HepG2 (cell line): ENCODE data around the gene SCAMP3. TPM values are rescaled to one million over a fixed set of nuclear protein-coding genes. Genes with fewer than 3 reads are reported as not detected.
A peak's percentile ranks its signal among the peaks of the same experiment; 100 is the strongest.

ENCODE experiments used
- CC2D1A ChIP-seq: sonication (generic); formaldehyde crosslinking; IDR thresholded peaks from 2 replicates; pipeline ENCODE4 v1.8.1; 2023; ENCODE audit warnings: mild to moderate bottlenecking, missing genetic modification reagents
- CHD2 ChIP-seq: IDR thresholded peaks from 2 replicates; pipeline ENCODE4 v1.6.1; 2011; ENCODE audit warnings: low read depth, low read length, improper control_type of control experiment
- IKZF4 ChIP-seq: sonication (generic); formaldehyde crosslinking; IDR thresholded peaks from 2 replicates; pipeline ENCODE4 v1.5.1; 2020; ENCODE audit warnings: borderline replicate concordance, mild to moderate bottlenecking, low read depth, missing genetic modification reagents; ENCODE audit errors: not compliant biosample characterization
- KMT2B ChIP-seq: IDR thresholded peaks from 2 replicates; pipeline ENCODE4 v1.6.1; 2016; ENCODE audit warnings: missing genetic modification reagents, missing compliant biosample characterization
- POLR2G ChIP-seq: fragments of 200-400 bp; formaldehyde crosslinking; IDR thresholded peaks from 2 replicates; pipeline ENCODE4 v1.6.1; 2018; ENCODE audit warnings: mild to moderate bottlenecking, low read depth, low read length, moderate library complexity
- SIN3A ChIP-seq: IDR thresholded peaks from 2 replicates; pipeline ENCODE4 v1.6.1; 2011; ENCODE audit warnings: low read depth, mild to moderate bottlenecking, control low read depth, low read length, borderline replicate concordance
- SRSF4 ChIP-seq: fragments of 200-400 bp; formaldehyde crosslinking; IDR thresholded peaks from one replicate; pipeline ENCODE4 v1.6.1; 2018; ENCODE audit warnings: mild to moderate bottlenecking, low read depth, low read length, moderate library complexity; ENCODE audit not compliant: poor library complexity, severe bottlenecking
- TAF15 ChIP-seq: fragments of 200-400 bp; formaldehyde crosslinking; IDR thresholded peaks from one replicate; pipeline ENCODE4 v1.6.1; 2018; ENCODE audit warnings: mild to moderate bottlenecking, low read depth, low read length; ENCODE audit not compliant: poor library complexity, severe bottlenecking
- ZBTB42 ChIP-seq: sonication (generic); formaldehyde crosslinking; IDR thresholded peaks from 2 replicates; pipeline ENCODE4 v1.5.0; 2020; ENCODE audit warnings: mild to moderate bottlenecking, missing genetic modification reagents
- ZNF350 ChIP-seq: sonication (generic); formaldehyde crosslinking; IDR thresholded peaks from 2 replicates; pipeline ENCODE4 v1.4.0; 2020; ENCODE audit warnings: mild to moderate bottlenecking, low read depth, missing genetic modification reagents, borderline replicate concordance
- ZSCAN30 ChIP-seq: sonication (generic); formaldehyde crosslinking; IDR thresholded peaks from 2 replicates; pipeline ENCODE4 v1.5.0; 2020; ENCODE audit warnings: mild to moderate bottlenecking, missing genetic modification reagents
- polyA plus RNA-seq, 8 experiments: library from polyadenylated mRNA; depleted of rRNA in 3 of 8; stranded (reverse) in 7 of 8; unstranded in 1 of 8; fragments of >200 nt; fragmentation: Illumina TruSeq in 4 of 8; extraction: Trizol in 4 of 8; gene quantifications; 2 replicates each; pipeline versions ENCODE4 v1.2.1 to v1.2.3, GENCODE V29; 2011 to 2016; ENCODE audit warnings: low read depth in 4 of 8, missing spikeins in 1 of 8, mixed read lengths in 1 of 8; ENCODE audit not compliant: insufficient read depth in 1 of 8
- total RNA-seq, 5 experiments: library from RNA; depleted of rRNA; stranded (reverse); fragments of >200 nt; fragmentation: Illumina TruSeq; extraction: Trizol; gene quantifications; 2 replicates each; pipeline ENCODE4 v1.2.3, GENCODE V29; 2016; ENCODE audit warnings: low read depth in 1 of 5
- TF ChIP-seq, protein P1 (sequence below): sonication (generic); formaldehyde crosslinking; IDR thresholded peaks from 2 replicates; pipeline ENCODE4 v1.4.0; 2020; ENCODE audit warnings: missing genetic modification reagents, mild to moderate bottlenecking, borderline replicate concordance
- TF ChIP-seq, protein P2 (sequence below): sonication (generic); formaldehyde crosslinking; IDR thresholded peaks from 2 replicates; pipeline ENCODE4 v1.8.0; 2022; ENCODE audit warnings: low read depth, missing genetic modification reagents
- TF ChIP-seq, protein P3 (sequence below): sonication (generic); formaldehyde crosslinking; conservative IDR thresholded peaks from 2 replicates; pipeline ENCODE4 v1.8.0; 2022; ENCODE audit warnings: mild to moderate bottlenecking, moderate library complexity, missing genetic modification reagents
- TF ChIP-seq, protein P4 (sequence below): sonication (generic); formaldehyde crosslinking; IDR thresholded peaks from 2 replicates; pipeline ENCODE4 v1.5.1; 2020; ENCODE audit warnings: mild to moderate bottlenecking, missing genetic modification reagents, borderline replicate concordance

Gene SCAMP3
- total and polyA plus RNA-seq, 2 of the 13 experiments (the other 11 are each of a cell fraction or from before 2014, with no cell fraction given) = 46.8 to 83.3 TPM

DNA sequence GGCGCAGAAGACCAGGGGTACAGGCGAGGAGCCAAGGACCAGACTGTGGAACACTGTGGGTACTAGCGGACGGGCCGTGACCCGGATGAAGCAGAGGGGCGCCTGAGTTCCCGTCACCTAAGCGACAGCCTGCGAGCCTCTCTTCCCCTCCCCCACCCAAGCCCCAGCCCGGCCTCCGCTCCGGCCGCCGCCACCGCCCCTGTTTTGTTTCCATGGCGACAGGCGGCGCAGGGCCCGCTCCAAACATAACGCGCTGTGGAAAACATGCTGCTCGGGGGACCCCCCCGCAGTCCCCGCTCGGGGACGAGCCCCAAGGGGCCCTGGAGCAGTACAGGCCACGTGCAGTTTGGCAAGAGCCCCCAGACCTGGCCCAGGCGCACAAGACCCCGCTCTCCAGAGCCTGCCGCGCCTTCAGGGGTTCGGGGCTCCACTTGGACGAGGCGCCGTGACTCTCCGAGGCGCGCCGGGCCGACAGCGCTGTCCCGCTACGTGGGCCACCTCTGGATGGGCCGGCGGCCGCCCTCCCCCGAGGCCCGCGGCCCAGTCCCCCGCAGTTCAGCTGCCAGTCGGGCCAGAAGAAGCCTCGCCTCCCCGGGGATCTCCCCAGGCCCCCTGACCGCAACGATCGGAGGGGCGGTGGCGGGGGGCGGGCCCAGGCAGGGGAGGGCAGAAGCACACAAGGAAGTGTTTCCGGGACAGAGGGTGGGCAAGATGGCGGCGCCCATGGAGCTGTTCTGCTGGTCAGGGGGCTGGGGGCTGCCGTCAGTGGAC, 53.4 kb downstream of the SCAMP3 start, which contains the start of gene MTX1 (continued):
- TF ChIP-seq, protein P1, sequence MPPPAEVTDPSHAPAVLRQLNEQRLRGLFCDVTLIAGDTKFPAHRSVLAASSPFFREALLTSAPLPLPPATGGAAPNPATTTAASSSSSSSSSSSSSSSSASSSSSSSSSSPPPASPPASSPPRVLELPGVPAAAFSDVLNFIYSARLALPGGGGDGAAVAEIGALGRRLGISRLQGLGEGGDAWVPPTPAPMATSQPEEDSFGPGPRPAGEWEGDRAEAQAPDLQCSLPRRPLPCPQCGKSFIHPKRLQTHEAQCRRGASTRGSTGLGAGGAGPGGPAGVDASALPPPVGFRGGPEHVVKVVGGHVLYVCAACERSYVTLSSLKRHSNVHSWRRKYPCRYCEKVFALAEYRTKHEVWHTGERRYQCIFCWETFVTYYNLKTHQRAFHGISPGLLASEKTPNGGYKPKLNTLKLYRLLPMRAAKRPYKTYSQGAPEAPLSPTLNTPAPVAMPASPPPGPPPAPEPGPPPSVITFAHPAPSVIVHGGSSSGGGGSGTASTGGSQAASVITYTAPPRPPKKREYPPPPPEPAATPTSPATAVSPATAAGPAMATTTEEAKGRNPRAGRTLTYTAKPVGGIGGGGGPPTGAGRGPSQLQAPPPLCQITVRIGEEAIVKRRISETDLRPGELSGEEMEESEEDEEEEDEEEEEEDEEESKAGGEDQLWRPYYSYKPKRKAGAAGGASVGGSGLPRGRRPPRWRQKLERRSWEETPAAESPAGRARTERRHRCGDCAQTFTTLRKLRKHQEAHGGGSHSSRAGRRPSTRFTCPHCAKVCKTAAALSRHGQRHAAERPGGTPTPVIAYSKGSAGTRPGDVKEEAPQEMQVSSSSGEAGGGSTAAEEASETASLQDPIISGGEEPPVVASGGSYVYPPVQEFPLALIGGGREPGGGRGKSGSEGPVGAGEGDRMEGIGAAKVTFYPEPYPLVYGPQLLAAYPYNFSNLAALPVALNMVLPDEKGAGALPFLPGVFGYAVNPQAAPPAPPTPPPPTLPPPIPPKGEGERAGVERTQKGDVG (CRISPR knock-in tag) = 0 out of 2 replicates have a peak, but pooled peaks have one; percentile 28
- peak; percentile 80 for TF ChIP-seq ZNF350
- no peak for TF ChIP-seq IKZF4 (CRISPR knock-in tag)
- TF ChIP-seq SRSF4 = no peak
- TF ChIP-seq CHD2 = peak; percentile 65; the same call in 1 of the 2 replicates
- TF ChIP-seq ZSCAN30 = no peak
- TF ChIP-seq, protein P2, sequence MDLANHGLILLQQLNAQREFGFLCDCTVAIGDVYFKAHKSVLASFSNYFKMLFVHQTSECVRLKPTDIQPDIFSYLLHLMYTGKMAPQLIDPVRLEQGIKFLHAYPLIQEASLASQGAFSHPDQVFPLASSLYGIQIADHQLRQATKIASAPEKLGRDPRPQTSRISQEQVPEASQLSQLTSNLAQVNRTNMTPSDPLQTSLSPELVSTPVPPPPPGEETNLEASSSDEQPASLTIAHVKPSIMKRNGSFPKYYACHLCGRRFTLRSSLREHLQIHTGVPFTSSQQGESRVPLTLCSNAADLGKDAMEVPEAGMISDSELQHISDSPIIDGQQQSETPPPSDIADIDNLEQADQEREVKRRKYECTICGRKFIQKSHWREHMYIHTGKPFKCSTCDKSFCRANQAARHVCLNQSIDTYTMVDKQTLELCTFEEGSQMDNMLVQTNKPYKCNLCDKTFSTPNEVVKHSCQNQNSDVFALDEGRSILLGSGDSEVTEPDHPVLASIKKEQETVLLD = 0 out of 2 replicates have a peak, but pooled peaks have one; percentile 58
- no peak for TF ChIP-seq KMT2B (CRISPR knock-in tag)
- TF ChIP-seq POLR2G = peak; percentile 72
- TF ChIP-seq, protein P3, sequence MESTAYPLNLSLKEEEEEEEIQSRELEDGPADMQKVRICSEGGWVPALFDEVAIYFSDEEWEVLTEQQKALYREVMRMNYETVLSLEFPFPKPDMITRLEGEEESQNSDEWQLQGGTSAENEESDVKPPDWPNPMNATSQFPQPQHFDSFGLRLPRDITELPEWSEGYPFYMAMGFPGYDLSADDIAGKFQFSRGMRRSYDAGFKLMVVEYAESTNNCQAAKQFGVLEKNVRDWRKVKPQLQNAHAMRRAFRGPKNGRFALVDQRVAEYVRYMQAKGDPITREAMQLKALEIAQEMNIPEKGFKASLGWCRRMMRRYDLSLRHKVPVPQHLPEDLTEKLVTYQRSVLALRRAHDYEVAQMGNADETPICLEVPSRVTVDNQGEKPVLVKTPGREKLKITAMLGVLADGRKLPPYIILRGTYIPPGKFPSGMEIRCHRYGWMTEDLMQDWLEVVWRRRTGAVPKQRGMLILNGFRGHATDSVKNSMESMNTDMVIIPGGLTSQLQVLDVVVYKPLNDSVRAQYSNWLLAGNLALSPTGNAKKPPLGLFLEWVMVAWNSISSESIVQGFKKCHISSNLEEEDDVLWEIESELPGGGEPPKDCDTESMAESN = peak; percentile 42
- TF ChIP-seq ZBTB42 = no peak
- TF ChIP-seq, protein P4, sequence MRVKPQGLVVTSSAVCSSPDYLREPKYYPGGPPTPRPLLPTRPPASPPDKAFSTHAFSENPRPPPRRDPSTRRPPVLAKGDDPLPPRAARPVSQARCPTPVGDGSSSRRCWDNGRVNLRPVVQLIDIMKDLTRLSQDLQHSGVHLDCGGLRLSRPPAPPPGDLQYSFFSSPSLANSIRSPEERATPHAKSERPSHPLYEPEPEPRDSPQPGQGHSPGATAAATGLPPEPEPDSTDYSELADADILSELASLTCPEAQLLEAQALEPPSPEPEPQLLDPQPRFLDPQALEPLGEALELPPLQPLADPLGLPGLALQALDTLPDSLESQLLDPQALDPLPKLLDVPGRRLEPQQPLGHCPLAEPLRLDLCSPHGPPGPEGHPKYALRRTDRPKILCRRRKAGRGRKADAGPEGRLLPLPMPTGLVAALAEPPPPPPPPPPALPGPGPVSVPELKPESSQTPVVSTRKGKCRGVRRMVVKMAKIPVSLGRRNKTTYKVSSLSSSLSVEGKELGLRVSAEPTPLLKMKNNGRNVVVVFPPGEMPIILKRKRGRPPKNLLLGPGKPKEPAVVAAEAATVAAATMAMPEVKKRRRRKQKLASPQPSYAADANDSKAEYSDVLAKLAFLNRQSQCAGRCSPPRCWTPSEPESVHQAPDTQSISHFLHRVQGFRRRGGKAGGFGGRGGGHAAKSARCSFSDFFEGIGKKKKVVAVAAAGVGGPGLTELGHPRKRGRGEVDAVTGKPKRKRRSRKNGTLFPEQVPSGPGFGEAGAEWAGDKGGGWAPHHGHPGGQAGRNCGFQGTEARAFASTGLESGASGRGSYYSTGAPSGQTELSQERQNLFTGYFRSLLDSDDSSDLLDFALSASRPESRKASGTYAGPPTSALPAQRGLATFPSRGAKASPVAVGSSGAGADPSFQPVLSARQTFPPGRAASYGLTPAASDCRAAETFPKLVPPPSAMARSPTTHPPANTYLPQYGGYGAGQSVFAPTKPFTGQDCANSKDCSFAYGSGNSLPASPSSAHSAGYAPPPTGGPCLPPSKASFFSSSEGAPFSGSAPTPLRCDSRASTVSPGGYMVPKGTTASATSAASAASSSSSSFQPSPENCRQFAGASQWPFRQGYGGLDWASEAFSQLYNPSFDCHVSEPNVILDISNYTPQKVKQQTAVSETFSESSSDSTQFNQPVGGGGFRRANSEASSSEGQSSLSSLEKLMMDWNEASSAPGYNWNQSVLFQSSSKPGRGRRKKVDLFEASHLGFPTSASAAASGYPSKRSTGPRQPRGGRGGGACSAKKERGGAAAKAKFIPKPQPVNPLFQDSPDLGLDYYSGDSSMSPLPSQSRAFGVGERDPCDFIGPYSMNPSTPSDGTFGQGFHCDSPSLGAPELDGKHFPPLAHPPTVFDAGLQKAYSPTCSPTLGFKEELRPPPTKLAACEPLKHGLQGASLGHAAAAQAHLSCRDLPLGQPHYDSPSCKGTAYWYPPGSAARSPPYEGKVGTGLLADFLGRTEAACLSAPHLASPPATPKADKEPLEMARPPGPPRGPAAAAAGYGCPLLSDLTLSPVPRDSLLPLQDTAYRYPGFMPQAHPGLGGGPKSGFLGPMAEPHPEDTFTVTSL = no peak
- TF ChIP-seq SIN3A = peak; percentile 72; the same call in 1 of the 2 replicates
- no peak for TF ChIP-seq TAF15
- no peak for TF ChIP-seq CC2D1A (CRISPR knock-in tag)
